MM.1S (cell line): ENCODE results near the gene CYP17A1.
"Not testable (repeated sequence)": the region's sequence is repeated elsewhere in the genome, so short reads cannot be mapped to it uniquely, and the experiment has no call there.

Experiments
- DNase-seq: peaks from one replicate; pipeline ENCODE4 v3.0.0-alpha.2; 2015
- H2AFZ ChIP-seq: fragments of 300-600 bp; sonication (generic); 2 replicates; pipeline ENCODE4 v1.6.0; 2016; ENCODE audit warnings: antibody characterized with exemption, low read length
- H3F3A ChIP-seq: fragments of 300-600 bp; sonication (generic); 2 replicates; pipeline ENCODE4 v1.6.1; 2016; ENCODE audit warnings: mild to moderate bottlenecking, antibody characterized with exemption, low read length, moderate library complexity, mixed read lengths; ENCODE audit not compliant: insufficient read depth
- H3K27ac ChIP-seq: fragments of 300-600 bp; sonication (generic); 2 replicates; pipeline ENCODE4 v1.5.1; 2016; ENCODE audit warnings: mild to moderate bottlenecking, low read length
- H3K27me3 ChIP-seq: fragments of 300-600 bp; sonication (generic); replicated peaks from 2 replicates; pipeline ENCODE4 v1.6.0; 2016; ENCODE audit warnings: low read length; ENCODE audit not compliant: insufficient read depth
- H3K36me3 ChIP-seq: fragments of 300-600 bp; sonication (generic); replicated peaks from 2 replicates; pipeline ENCODE4 v1.6.1; 2016; ENCODE audit warnings: mild to moderate bottlenecking, low read length, mixed read lengths; ENCODE audit not compliant: insufficient read depth
- H3K4me1 ChIP-seq: fragments of 300-600 bp; sonication (generic); 2 replicates; pipeline ENCODE4 v1.6.1; 2016; ENCODE audit warnings: low read length, mixed read lengths
- H3K4me2 ChIP-seq: fragments of 300-600 bp; sonication (generic); 2 replicates; pipeline ENCODE4 v1.6.0; 2016; ENCODE audit warnings: low read depth, low read length
- H3K4me3 ChIP-seq: fragments of 300-600 bp; sonication (generic); 2 replicates; pipeline ENCODE4 v1.5.1; 2016; ENCODE audit warnings: low read length, mixed read lengths
- H3K79me2 ChIP-seq: fragments of 300-600 bp; sonication (generic); 2 replicates; pipeline ENCODE4 v1.6.1; 2016; ENCODE audit warnings: mixed run types, low read length, mixed read lengths
- H3K9ac ChIP-seq: fragments of 300-600 bp; sonication (generic); 2 replicates; pipeline ENCODE4 v1.6.1; 2016; ENCODE audit warnings: low read length, mixed read lengths
- H3K9me2 ChIP-seq: fragments of 300-600 bp; sonication (generic); replicated peaks from 2 replicates; pipeline ENCODE4 v1.6.1; 2016; ENCODE audit warnings: mild to moderate bottlenecking, low read length, mixed read lengths; ENCODE audit not compliant: insufficient read depth
- H3K9me3 ChIP-seq: fragments of 300-600 bp; sonication (generic); replicated peaks from 2 replicates; pipeline ENCODE4 v1.6.1; 2016; ENCODE audit warnings: mild to moderate bottlenecking, low read length, mixed read lengths; ENCODE audit not compliant: insufficient read depth
- H4K20me1 ChIP-seq: fragments of 300-600 bp; sonication (generic); 2 replicates; pipeline ENCODE4 v1.6.1; 2016; ENCODE audit warnings: mild to moderate bottlenecking, low read length, moderate library complexity, mixed read lengths; ENCODE audit not compliant: insufficient read depth
- CTCF ChIP-seq: fragments of 300-600 bp; sonication (generic); IDR thresholded peaks from 2 replicates; pipeline ENCODE4 v1.5.1; 2016; ENCODE audit warnings: antibody characterized with exemption, low read length, mixed read lengths
- EZH2 ChIP-seq: fragments of 300-600 bp; sonication (generic); optimal IDR thresholded peaks from 2 replicates; pipeline ENCODE3; 2017; ENCODE audit warnings: low read depth, mild to moderate bottlenecking, antibody characterized with exemption, low read length, mixed read lengths
- EZH2phosphoT487 ChIP-seq: fragments of 300-600 bp; sonication (generic); IDR thresholded peaks from 2 replicates; pipeline ENCODE4 v1.6.1; 2018; ENCODE audit warnings: antibody characterized with exemption, low read length

CYP17A1 gene

GRCh38 chr10:102822222-102822621, 15.0 kb downstream of the CYP17A1 start:
- no peaks in the 10 kb centered on the region for H4K20me1 ChIP-seq
- no peaks in the 10 kb centered on the region for H3K4me1 ChIP-seq
- H3K9me3 ChIP-seq = no peaks in the 10 kb centered on the region
- no peak overlapping the region for H2AFZ ChIP-seq
- H3K79me2 ChIP-seq = no peaks in the 10 kb centered on the region
- no peaks in the 10 kb centered on the region for H3K9me2 ChIP-seq
- no peaks in the 10 kb centered on the region for H3K27me3 ChIP-seq
- TF ChIP-seq CTCF (no peak), EZH2phosphoT487 (no peak), EZH2 (no peak)
- no peak overlapping the region for H3K27ac ChIP-seq
- H3K4me2 ChIP-seq = no peak overlapping the region
- H3K9ac ChIP-seq = no peak overlapping the region
- no peak for DNase-seq
- no peak overlapping the region for H3K4me3 ChIP-seq
- no peaks in the 10 kb centered on the region for H3F3A ChIP-seq
- H3K36me3 ChIP-seq = no peaks in the 10 kb centered on the region

- not testable (repeated sequence) for H3K4me3 ChIP-seq, H3K36me3 ChIP-seq, H3K9me2 ChIP-seq, H3K4me1 ChIP-seq, H3F3A ChIP-seq, H4K20me1 ChIP-seq, H3K79me2 ChIP-seq, DNase-seq, H3K9me3 ChIP-seq, H3K4me2 ChIP-seq, H2AFZ ChIP-seq, H3K27ac ChIP-seq, H3K9ac ChIP-seq, H3K27me3 ChIP-seq
Observed at GRCh38 chr10:102820008-102820407, 17.2 kb downstream of the CYP17A1 start.

GRCh38 chr10:102819054-102819453, 18.2 kb downstream of the CYP17A1 start:
- DNase-seq = no peak
- no peaks in the 10 kb centered on the region for H4K20me1 ChIP-seq
- TF ChIP-seq EZH2phosphoT487 = no peak
- no peak for TF ChIP-seq CTCF
- TF ChIP-seq EZH2 = no peak
- H3K27me3 ChIP-seq = no peaks in the 10 kb centered on the region
- H3F3A ChIP-seq = no peaks in the 10 kb centered on the region
- H3K27ac ChIP-seq = no peak overlapping the region
- H3K4me3 ChIP-seq = no peak overlapping the region
- H3K4me2 ChIP-seq = no peak overlapping the region
- no peak overlapping the region for H3K9ac ChIP-seq
- H3K4me1 ChIP-seq = no peaks in the 10 kb centered on the region
- no peaks in the 10 kb centered on the region for H3K9me2 ChIP-seq
- no peaks in the 10 kb centered on the region for H3K79me2 ChIP-seq
- no peak overlapping the region for H2AFZ ChIP-seq
- no peaks in the 10 kb centered on the region for H3K36me3 ChIP-seq
- no peaks in the 10 kb centered on the region for H3K9me3 ChIP-seq

- Histone ChIP-seq H3K27me3 (no peaks in the 10 kb centered on the region), H3K9me2 (no peaks in the 10 kb centered on the region), H4K20me1 (no peaks in the 10 kb centered on the region), H3K4me1 (no peaks in the 10 kb centered on the region), H3K79me2 (no peaks in the 10 kb centered on the region), H3K4me3 (no peak overlapping the region), H3K27ac (no peak overlapping the region), H3K9ac (no peak overlapping the region), H3K4me2 (no peak overlapping the region), H3K36me3 (no peaks in the 10 kb centered on the region), H3K9me3 (no peaks in the 10 kb centered on the region), H2AFZ (no peak overlapping the region), H3F3A (no peaks in the 10 kb centered on the region)
- no peak for TF ChIP-seq CTCF
- no peak for TF ChIP-seq EZH2
- TF ChIP-seq EZH2phosphoT487 = no peak
- no peak for DNase-seq
Observed at GRCh38 chr10:102817175-102817574, 20.0 kb downstream of the CYP17A1 start.
